KMS-11 (cell line): ENCODE measurements around the gene POLR3A.

Experiments used
- H2AFZ ChIP-seq: fragments of 200-600 bp; sonication (generic); 2 replicates; pipeline ENCODE4 v1.6.1; 2016; ENCODE audit warnings: antibody characterized with exemption, mixed run types, low read depth
- H3K27ac ChIP-seq: fragments of 200-600 bp; sonication (generic); 2 replicates; pipeline ENCODE4 v1.6.1; 2016; ENCODE audit warnings: mild to moderate bottlenecking, mixed run types
- H3K27me3 ChIP-seq: fragments of 200-600 bp; sonication (generic); 2 replicates; pipeline ENCODE4 v1.6.1; 2017; ENCODE audit warnings: mild to moderate bottlenecking, low read depth, mixed run types, moderate library complexity; ENCODE audit not compliant: insufficient read depth
- H3K36me3 ChIP-seq: fragments of 200-600 bp; sonication (generic); 2 replicates; pipeline ENCODE4 v1.6.1; 2017; ENCODE audit warnings: mild to moderate bottlenecking, mixed run types; ENCODE audit not compliant: insufficient read depth
- H3K4me1 ChIP-seq: fragments of 200-600 bp; sonication (generic); 2 replicates; pipeline ENCODE4 v1.6.1; 2016; ENCODE audit warnings: mild to moderate bottlenecking, low read depth, mixed run types; ENCODE audit not compliant: poor library complexity, severe bottlenecking
- H3K4me2 ChIP-seq: fragments of 200-600 bp; sonication (generic); 2 replicates; pipeline ENCODE4 v1.7.0; 2016; ENCODE audit warnings: mild to moderate bottlenecking, mixed run types
- H3K4me3 ChIP-seq: fragments of 200-600 bp; sonication (generic); IDR thresholded peaks from 2 replicates; pipeline ENCODE4 v1.6.1; 2017; ENCODE audit warnings: low read depth, low read length, mixed read lengths; ENCODE audit not compliant: insufficient read depth
- H3K79me2 ChIP-seq: fragments of 200-600 bp; sonication (generic); 2 replicates; pipeline ENCODE4 v1.6.1; 2016; ENCODE audit warnings: low read depth, mixed run types; ENCODE audit not compliant: insufficient read depth
- H3K9ac ChIP-seq: fragments of 200-600 bp; sonication (generic); 2 replicates; pipeline ENCODE4 v1.6.1; 2016; ENCODE audit warnings: mild to moderate bottlenecking, mixed run types
- H4K20me1 ChIP-seq: fragments of 200-600 bp; sonication (generic); 2 replicates; pipeline ENCODE4 v1.6.1; 2016; ENCODE audit warnings: mild to moderate bottlenecking, mixed run types; ENCODE audit not compliant: insufficient read depth
- TF ChIP-seq, protein P1 (sequence below): fragments of 200-600 bp; sonication (generic); conservative IDR thresholded peaks from 2 replicates; pipeline ENCODE4 v1.6.1; 2017; ENCODE audit warnings: low read depth, mild to moderate bottlenecking, antibody characterized with exemption, low read length, moderate library complexity, mixed read lengths

Gene POLR3A

DNA sequence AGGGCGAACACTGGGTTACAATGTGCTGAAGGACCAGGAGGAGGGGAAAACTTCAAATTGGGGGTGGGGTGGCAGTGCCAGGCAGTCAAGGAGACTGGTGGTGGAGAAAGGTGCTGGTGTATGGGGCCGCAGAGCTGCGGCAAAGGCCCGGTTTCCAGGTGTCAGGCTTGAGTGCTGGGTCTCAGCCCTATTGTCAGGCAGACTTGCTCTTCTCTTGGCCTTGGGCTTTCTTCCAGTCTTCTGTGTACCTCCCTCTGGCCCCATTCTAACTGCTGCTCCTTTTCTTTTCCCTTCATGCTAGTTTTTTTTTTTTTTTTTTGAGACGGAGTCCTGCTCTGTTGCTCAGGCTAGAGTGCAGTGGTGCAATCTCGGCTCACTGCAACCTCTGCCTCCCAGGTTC is 51.0 kb downstream of the POLR3A start:
- TF ChIP-seq, protein P1, sequence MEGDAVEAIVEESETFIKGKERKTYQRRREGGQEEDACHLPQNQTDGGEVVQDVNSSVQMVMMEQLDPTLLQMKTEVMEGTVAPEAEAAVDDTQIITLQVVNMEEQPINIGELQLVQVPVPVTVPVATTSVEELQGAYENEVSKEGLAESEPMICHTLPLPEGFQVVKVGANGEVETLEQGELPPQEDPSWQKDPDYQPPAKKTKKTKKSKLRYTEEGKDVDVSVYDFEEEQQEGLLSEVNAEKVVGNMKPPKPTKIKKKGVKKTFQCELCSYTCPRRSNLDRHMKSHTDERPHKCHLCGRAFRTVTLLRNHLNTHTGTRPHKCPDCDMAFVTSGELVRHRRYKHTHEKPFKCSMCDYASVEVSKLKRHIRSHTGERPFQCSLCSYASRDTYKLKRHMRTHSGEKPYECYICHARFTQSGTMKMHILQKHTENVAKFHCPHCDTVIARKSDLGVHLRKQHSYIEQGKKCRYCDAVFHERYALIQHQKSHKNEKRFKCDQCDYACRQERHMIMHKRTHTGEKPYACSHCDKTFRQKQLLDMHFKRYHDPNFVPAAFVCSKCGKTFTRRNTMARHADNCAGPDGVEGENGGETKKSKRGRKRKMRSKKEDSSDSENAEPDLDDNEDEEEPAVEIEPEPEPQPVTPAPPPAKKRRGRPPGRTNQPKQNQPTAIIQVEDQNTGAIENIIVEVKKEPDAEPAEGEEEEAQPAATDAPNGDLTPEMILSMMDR, result no peak
- Histone ChIP-seq H3K79me2 (no peaks in the 10 kb centered on the region), H3K4me3 (no peak overlapping the region), H3K9ac (no peak overlapping the region), H3K4me2 (no peak overlapping the region), H2AFZ (no peak overlapping the region), H3K27ac (no peak overlapping the region), H3K4me1 (no peaks in the 10 kb centered on the region), H3K27me3 (no peaks in the 10 kb centered on the region), H3K36me3 (no peaks in the 10 kb centered on the region; the same call in 1 of the 2 replicates), H4K20me1 (no peaks in the 10 kb centered on the region)

DNA sequence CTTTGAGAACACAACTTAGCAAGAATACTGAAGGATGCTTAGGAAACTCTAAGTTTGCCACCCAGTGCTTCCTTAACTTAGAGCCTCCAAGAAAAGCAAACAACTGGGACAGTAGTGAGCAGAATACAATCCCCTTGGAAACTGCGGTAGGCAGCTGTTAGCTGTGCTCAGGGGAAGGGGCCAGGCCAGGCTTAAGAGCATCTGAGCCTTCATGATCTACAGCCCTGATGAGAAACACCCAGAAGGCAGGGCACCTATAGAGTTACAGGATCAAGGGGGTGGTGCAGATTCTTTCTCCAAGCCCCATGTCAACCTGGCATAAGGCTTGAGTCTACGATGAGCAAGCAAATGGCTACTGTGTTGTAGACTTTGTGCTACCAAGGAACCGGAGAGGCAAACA is 51.4 kb downstream of the POLR3A start:
- Histone ChIP-seq H3K9ac (no peak overlapping the region), H3K27me3 (no peaks in the 10 kb centered on the region), H4K20me1 (no peaks in the 10 kb centered on the region), H3K4me1 (no peaks in the 10 kb centered on the region), H3K4me2 (no peak overlapping the region), H3K36me3 (no peaks in the 10 kb centered on the region; the same call in 1 of the 2 replicates), H3K79me2 (no peaks in the 10 kb centered on the region), H3K27ac (no peak overlapping the region), H3K4me3 (no peak overlapping the region), H2AFZ (no peak overlapping the region)
- TF ChIP-seq, protein P1, result no peak

DNA sequence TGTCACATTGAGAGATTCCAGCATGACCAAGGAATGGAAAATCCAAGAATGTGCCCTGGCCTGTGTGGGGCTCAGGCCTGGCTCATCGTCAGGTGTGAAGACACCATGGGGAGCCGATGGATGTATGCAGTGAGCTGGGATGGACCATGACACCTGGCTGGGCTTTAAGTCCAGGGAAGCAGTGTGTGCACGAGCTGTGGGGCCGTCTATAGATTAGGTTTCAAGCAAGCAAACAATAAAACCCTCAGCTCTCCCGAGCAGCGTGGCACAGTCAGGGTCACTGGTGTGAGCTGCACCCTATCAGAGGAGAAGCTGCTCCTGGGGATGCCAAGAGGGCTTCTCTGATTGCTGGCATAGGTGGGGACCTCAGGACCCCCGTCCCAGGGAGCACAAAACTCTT is 52.3 kb downstream of the POLR3A start:
- no peaks in the 10 kb centered on the region for H3K4me1 ChIP-seq
- no peak overlapping the region for H3K4me2 ChIP-seq

DNA sequence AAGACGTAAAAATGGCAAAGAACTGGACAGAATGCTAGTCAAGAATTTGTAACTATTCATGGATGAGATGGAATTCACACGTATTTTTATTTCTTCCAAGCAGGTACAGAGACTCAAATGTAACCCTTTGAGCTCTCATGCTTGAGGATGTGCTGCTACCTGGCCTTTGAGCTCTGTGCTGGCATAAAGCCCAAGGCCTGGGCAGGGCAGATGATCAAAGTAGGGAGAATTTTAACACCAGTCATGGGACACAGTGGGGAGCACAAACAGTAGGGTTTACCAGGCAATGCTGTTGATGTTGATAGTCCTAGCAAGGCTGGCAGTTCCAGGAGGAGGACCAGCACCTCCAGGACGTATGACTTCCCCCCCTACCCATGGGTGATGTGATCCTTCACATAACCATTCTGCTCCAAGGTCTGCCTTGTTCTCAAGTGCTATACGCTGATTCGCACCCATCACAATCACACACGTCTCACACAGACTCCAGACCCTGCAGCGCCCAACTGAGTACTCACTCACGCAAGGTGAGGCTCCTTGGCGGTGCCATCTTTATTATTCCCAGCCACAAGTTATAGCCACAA is 54.1 kb downstream of the POLR3A start:
- TF ChIP-seq, protein P1, result no peak
- H3K27ac ChIP-seq, result no peak overlapping the region
- H4K20me1 ChIP-seq, result no peaks in the 10 kb centered on the region
- H2AFZ ChIP-seq, result no peak overlapping the region
- no peak overlapping the region for H3K4me3 ChIP-seq
- H3K4me1 ChIP-seq, result peaks cover 7% of the 10 kb centered on the region
- H3K9ac ChIP-seq, result no peak overlapping the region
- H3K27me3 ChIP-seq, result no peaks in the 10 kb centered on the region
- H3K79me2 ChIP-seq, result no peaks in the 10 kb centered on the region
- H3K4me2 ChIP-seq, result no peak overlapping the region
- H3K36me3 ChIP-seq, result no peaks in the 10 kb centered on the region; the same call in 1 of the 2 replicates

More for the DNA sequence above, 52.3 kb downstream of the POLR3A start:
- H2AFZ ChIP-seq, result no peak overlapping the region
- H3K27ac ChIP-seq, result no peak overlapping the region
- no peaks in the 10 kb centered on the region for H3K27me3 ChIP-seq
- TF ChIP-seq, protein P1, result no peak
- no peaks in the 10 kb centered on the region for H4K20me1 ChIP-seq
- no peak overlapping the region for H3K9ac ChIP-seq
- no peaks in the 10 kb centered on the region; the same call in 1 of the 2 replicates for H3K36me3 ChIP-seq
- no peaks in the 10 kb centered on the region for H3K79me2 ChIP-seq
- no peak overlapping the region for H3K4me3 ChIP-seq
